Activated CD8-positive, alpha-beta T cell treated with anti-CD3 and anti-CD28 coated beads for 36 hours (primary cell): ENCODE results near the gene ZSCAN2. TPM values are rescaled to one million over a fixed set of nuclear protein-coding genes. Genes with fewer than 3 reads are reported as not detected.

ENCODE experiments used
- ATAC-seq: fragments of 200-7000 bp; cut with Tn5 transposase; one replicate; pipeline ENCODE4 v1.10.0; 2021; ENCODE audit warnings: mild to moderate bottlenecking, moderate library complexity
- CTCF ChIA-PET: fragments of 350-600 bp; sonication (Branson Sonifier 250); formaldehyde crosslinking; loops from one replicate; lab custom pipeline; 2021; ENCODE audit warnings: antibody characterized with exemption; lab: Charles Lee
- POLR2A ChIA-PET: fragments of 350-600 bp; sonication (Branson Sonifier 250); formaldehyde crosslinking; loops from one replicate; lab custom pipeline; 2021; ENCODE audit warnings: antibody characterized with exemption; lab: Charles Lee
- DNase-seq: peaks from one replicate; pipeline ENCODE4 v3.0.0-alpha.2; 2020
- H3K27ac Mint-ChIP-seq: one replicate; pipeline ENCODE4 v1.8.0; 2021; ENCODE audit warnings: mild to moderate bottlenecking, mixed read lengths
- H3K27me3 Mint-ChIP-seq: one replicate; pipeline ENCODE4 v1.8.0; 2021; ENCODE audit warnings: mixed read lengths
- H3K36me3 Mint-ChIP-seq: one replicate; pipeline ENCODE4 v1.8.0; 2021; ENCODE audit warnings: low read depth, mixed read lengths
- H3K4me1 Mint-ChIP-seq: one replicate; pipeline ENCODE4 v1.8.0; 2021; ENCODE audit warnings: low read depth, mixed read lengths
- H3K4me3 Mint-ChIP-seq: one replicate; pipeline ENCODE4 v1.8.0; 2021; ENCODE audit warnings: mild to moderate bottlenecking, moderate library complexity, mixed read lengths
- H3K9me3 Mint-ChIP-seq: one replicate; pipeline ENCODE4 v1.8.0; 2021; ENCODE audit warnings: mixed read lengths
- intact Hi-C: fragments of 100-400 bp; cut with micrococcal nuclease; formaldehyde crosslinking; loops from one replicate; pipeline ENCODE4 v1.10.0; 2022
- total RNA-seq, 2 experiments: library from RNA; stranded (reverse); gene quantifications; one replicate each; pipeline ENCODE4 v1.2.3, GENCODE V29; 2021
- TF ChIP-seq, protein P1 (sequence below): fragments of 200-600 bp; IDR thresholded peaks from one replicate; pipeline ENCODE4 v1.8.0; 2022; ENCODE audit warnings: antibody characterized with exemption, mild to moderate bottlenecking

Gene ZSCAN2
- total RNA-seq, 2 experiments from 2014 or later = 6.6 to 7.6 TPM

- no peak for ATAC-seq
- Mint-ChIP-seq H3K27ac (no peak overlapping the region), H3K9me3 (peaks cover 27% of the 10 kb centered on the region), H3K36me3 (peaks cover 47% of the 10 kb centered on the region), H3K4me1 (peaks cover 3% of the 10 kb centered on the region), H3K27me3 (no peaks in the 10 kb centered on the region), H3K4me3 (no peak overlapping the region)
- ChIA-PET POLR2A (interaction anchor here (0.8 to 2.2 kb wide), 4 partner anchors 10 to 475 kb away, joined by 3 to 9 read pairs (median 4); partner anchors contain the start of gene ZSCAN2), CTCF (interaction anchor here (0.7 to 1.6 kb wide), 7 partner anchors 9 to 307 kb away, joined by 3 to 8 read pairs (median 4); partner anchors contain the start of gene NMB)
- intact Hi-C loops = no loop called here
- TF ChIP-seq, protein P1, sequence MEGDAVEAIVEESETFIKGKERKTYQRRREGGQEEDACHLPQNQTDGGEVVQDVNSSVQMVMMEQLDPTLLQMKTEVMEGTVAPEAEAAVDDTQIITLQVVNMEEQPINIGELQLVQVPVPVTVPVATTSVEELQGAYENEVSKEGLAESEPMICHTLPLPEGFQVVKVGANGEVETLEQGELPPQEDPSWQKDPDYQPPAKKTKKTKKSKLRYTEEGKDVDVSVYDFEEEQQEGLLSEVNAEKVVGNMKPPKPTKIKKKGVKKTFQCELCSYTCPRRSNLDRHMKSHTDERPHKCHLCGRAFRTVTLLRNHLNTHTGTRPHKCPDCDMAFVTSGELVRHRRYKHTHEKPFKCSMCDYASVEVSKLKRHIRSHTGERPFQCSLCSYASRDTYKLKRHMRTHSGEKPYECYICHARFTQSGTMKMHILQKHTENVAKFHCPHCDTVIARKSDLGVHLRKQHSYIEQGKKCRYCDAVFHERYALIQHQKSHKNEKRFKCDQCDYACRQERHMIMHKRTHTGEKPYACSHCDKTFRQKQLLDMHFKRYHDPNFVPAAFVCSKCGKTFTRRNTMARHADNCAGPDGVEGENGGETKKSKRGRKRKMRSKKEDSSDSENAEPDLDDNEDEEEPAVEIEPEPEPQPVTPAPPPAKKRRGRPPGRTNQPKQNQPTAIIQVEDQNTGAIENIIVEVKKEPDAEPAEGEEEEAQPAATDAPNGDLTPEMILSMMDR = no peak
- DNase-seq = no peak
Observed at GRCh38 chr15:84621358-84621979, 20.7 kb downstream of the ZSCAN2 start.

GRCh38 chr15:84624359-84624758, 23.6 kb downstream of the ZSCAN2 start:
- TF ChIP-seq, protein P1 = no peak
- Mint-ChIP-seq H3K27me3 (no peaks in the 10 kb centered on the region), H3K27ac (no peak overlapping the region), H3K4me1 (peaks cover 3% of the 10 kb centered on the region), H3K4me3 (no peak overlapping the region), H3K36me3 (peaks cover 42% of the 10 kb centered on the region), H3K9me3 (peaks cover 27% of the 10 kb centered on the region)
- POLR2A ChIA-PET = interaction anchor here (0.6 to 1.2 kb wide), 2 partner anchors 20 to 34 kb away, joined by 3 read pairs; no protein-coding TSS in a partner anchor
- intact Hi-C loops = no loop called here
- ATAC-seq (no peak), DNase-seq (no peak)
- CTCF ChIA-PET = interaction anchor here (1.1 to 1.6 kb wide), 2 partner anchors 34 to 254 kb away, joined by 3 read pairs; no protein-coding TSS in a partner anchor

DNA sequence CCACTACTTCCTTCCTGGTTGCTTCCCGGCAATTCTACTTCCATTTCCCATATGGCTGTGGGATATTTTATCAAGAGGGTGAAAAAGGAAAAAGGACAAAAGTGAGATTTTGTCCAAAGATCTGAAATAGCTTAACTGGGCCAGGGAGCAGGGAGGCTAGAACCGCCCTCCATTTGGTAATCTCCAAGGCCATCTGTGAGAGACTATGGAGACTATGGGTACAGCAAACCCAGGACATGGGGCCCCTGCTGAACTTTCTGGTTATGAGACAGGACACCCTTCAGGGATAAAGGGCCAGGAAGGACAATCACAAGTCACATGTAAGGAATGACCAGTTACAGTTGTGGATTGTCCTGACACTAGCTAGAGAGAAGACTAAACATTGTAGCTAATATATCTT, 24.3 kb downstream of the ZSCAN2 start:
- intact Hi-C loops = no loop called here
- ChIA-PET CTCF (interaction anchor here (1.0 to 1.6 kb wide), 2 partner anchors 29 to 33 kb away, joined by 3 read pairs; partner anchors contain the start of gene WDR73), POLR2A (interaction anchor here (1.0 to 1.2 kb wide), 2 partner anchors 21 to 24 kb away, joined by 3 to 4 read pairs; partner anchors contain the start of gene ZSCAN2)
- Mint-ChIP-seq H3K9me3 (peaks cover 24% of the 10 kb centered on the region), H3K4me1 (peaks cover 2% of the 10 kb centered on the region), H3K27ac (no peak overlapping the region), H3K36me3 (peaks cover 36% of the 10 kb centered on the region), H3K27me3 (no peaks in the 10 kb centered on the region), H3K4me3 (no peak overlapping the region)
- no peak for ATAC-seq
- DNase-seq = no peak
- TF ChIP-seq, protein P1 = no peak

- intact Hi-C loops = no loop called here
- Mint-ChIP-seq H3K36me3 (peaks cover 11% of the 10 kb centered on the region), H3K4me1 (peaks cover 10% of the 10 kb centered on the region), H3K9me3 (no peaks in the 10 kb centered on the region), H3K4me3 (no peak overlapping the region), H3K27ac (no peak overlapping the region), H3K27me3 (no peaks in the 10 kb centered on the region)
- CTCF ChIA-PET = interaction anchor here (1.8 to 2.2 kb wide), 2 partner anchors 30 to 41 kb away, joined by 6 to 9 read pairs; partner anchors contain the start of gene ZSCAN2
- DNase-seq (no peak), ATAC-seq (no peak)
- TF ChIP-seq, protein P1 = no peak
- POLR2A ChIA-PET = interaction anchor here (1.4 kb wide), 1 partner anchor 120 kb away, joined by 3 read pairs; the partner anchor contains the start of gene ZNF592
Observed at GRCh38 chr15:84629033-84629432, 28.2 kb downstream of the ZSCAN2 start.
